ENCODE results near the gene TNNI2.

- TF ChIP-seq CTCF (conservative IDR thresholded peaks at IDR 0.05; ENCODE audit: low read length) (no peak), EZH2phosphoT487 (IDR thresholded peaks at IDR 0.05; ENCODE audit: borderline replicate concordance, low read depth, low read length) (no peak)
Measured at GRCh38 chr11:1845095-1845429, 6.3 kb downstream of the TNNI2 start.

All from OCI-LY7 (cell line).